NCI-H2081 (cell line): ENCODE results near the gene MARCHF10.
"Not testable (repeated sequence)": the region's sequence is repeated elsewhere in the genome, so short reads cannot be mapped to it uniquely, and the experiment has no call there.

ENCODE experiments used
- DNase-seq, 2 experiments: peaks; one replicate each; lab custom pipeline; 2025; lab: John Stamatoyannopoulos, UW

The MARCHF10 gene

GRCh38 chr17:62790564-62790986 is 17.5 kb downstream of the MARCHF10 start:
- peak in 1 of 2 experiments; percentile 19 for DNase-seq

- DNase-seq = no peak
Measured at GRCh38 chr17:62787366-62787765, 20.7 kb downstream of the MARCHF10 start.

DNA sequence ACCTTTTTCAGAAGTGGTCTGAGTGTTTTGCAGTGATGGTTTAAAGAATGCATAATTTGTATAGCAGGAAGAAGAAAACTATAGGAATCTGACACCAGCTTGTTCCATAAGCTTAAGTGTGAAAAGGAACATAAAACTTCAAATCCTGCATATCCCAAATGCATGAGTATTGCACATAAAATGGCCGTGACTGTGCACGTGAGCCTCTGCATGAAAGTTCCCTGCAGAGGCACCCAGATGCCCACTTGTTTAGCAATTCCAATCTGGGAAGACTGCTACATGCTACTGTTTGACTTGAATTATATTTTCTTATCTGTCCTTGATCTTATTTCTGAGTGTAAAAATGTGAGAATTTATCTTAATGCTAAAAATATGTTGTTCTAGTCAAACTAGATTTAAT is 21.5 kb downstream of the MARCHF10 start:
- no peak for DNase-seq

DNA sequence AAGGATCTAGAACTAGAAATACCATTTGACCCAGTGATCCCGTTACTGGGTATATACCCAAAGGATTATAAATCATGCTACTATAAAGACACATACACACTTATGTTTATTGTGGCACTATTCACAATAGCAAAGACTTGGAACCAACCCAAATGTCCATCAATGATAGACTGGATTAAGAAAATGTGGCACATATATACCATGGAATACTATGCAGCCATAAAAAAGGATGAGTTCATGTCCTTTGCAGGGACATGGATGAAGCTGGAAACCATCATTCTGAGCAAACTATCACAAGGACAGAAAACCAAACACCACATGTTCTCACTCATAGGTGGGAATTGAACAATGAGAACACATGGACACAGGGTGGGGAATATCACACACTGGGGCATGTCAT is 22.1 kb downstream of the MARCHF10 start:
- not testable (repeated sequence) for DNase-seq

DNA sequence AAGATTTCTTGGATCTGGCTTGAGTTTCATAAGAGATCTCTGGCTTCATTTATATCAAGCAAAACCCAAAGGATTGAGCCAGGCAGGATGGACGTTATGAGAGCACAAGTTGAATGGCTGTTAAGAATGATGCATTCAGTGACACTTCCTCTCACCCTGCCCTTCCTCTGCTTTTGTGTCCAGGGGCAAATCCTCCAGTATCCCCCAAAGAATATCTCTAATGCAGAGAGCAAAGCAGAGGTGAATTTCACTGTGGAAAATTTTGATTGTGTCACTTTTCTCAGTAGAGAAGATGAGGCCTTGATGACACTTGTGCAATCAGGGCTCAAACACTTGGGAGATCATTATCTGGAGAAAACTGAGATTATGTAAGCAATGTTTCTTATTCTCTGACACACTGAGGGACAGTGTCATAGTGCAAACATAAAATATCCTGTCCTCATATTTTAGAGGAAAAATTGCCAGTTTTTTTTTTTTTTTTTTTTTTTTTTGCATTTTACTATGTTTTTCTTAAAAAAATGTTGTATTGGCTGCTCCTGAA is 25.3 kb downstream of the MARCHF10 start:
- DNase-seq = no peak

GRCh38 chr17:62781831-62782251 is 26.3 kb downstream of the MARCHF10 start:
- no peak for DNase-seq

- no peak for DNase-seq
Measured at GRCh38 chr17:62781356-62781755, 26.8 kb downstream of the MARCHF10 start.

DNA sequence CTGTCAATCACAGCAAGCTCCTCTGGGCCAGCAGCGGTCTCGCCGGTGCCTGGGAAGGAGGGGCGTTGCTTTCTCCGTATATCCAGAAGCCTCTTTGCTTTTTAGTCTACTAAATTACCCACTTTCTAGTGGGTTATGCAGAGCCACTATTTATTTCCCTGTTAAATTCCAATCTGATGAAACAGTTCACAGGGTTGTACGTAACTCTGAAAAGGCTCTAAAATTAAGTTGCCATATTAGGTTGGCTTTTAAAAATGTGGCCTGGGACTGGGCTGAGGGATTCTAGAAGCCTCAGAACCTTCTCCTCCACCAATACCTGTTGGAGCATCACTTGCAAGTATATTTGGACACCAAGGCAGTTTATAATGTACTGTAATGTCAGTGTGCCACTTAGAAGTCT is 27.2 kb downstream of the MARCHF10 start:
- DNase-seq = no peak

DNA sequence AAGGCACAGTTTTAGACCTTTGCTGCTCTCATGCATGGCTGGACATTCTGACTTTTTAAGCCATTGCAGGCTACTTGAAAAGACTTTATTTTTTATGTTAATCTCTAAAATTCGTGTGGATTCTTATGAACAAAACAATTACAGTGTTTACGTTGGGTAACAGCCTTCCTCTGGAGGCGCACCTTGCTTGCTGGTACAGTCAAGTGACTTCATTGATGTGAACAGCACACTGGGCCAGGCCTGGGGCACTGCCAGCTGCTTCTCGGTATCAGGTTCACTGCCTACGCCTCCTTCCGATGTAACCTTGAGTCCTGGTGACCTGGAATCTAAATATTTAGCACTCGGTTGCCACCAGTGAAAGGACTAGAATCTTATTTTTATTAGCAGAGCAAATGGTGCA is 27.8 kb downstream of the MARCHF10 start:
- DNase-seq = peak in 1 of 2 experiments; percentile 4

DNA sequence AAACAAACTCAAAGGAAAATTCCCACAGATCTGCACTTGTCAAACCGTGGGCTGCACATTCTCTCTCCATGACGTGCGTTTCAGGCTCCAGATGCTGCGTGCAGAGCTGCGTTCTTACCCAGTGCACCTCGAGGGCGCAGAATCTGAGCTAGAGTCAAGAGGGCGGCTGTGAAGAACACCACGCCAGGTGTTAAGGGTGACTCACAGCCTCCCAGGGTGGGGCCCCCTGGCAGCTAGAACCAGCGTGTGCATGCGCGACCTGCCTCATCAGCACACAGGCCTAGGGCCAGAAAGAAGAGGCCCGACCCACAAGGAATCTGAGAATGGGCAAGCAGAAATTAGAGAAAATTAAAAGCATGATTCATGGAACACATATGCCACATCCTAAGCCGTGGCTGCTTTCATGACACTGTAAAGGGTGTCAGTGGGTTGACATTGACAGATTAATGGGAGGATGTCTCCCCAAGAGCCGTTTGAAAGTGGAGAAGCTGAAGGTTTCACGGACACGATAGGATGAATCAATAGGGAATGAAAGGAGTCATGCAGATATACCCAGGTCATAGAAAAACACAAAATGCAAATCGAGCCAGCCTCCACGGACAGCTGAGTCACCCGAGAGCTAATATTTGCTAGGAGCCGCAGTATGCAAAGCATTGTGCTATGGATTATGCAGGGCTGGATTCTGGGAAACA is 29.0 kb downstream of the MARCHF10 start:
- peak; percentile 29 to 64 for DNase-seq

GRCh38 chr17:62775876-62776275 is 32.2 kb downstream of the MARCHF10 start:
- no peak for DNase-seq

- DNase-seq = no peak
Measured at GRCh38 chr17:62774338-62774737, 33.8 kb downstream of the MARCHF10 start.

DNA sequence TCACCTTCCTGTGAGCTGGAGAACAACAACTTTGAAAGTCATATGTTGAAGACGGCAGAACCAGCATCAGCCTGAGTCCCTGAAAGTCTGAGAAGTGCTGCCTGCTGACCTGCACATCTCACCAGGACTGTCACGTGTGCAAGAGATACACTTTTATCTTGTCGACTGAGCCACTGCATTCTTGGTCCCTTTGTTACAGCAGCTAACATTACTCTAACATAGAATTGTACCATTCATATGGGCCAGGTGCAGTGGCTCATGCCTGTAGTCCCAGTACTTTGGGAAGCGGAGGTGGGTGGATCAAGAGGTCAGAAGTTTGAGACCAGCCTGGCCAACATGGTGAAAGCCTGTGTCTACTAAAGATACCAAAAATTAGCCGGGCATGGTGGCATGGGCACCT is 40.1 kb downstream of the MARCHF10 start:
- no peak for DNase-seq

DNA sequence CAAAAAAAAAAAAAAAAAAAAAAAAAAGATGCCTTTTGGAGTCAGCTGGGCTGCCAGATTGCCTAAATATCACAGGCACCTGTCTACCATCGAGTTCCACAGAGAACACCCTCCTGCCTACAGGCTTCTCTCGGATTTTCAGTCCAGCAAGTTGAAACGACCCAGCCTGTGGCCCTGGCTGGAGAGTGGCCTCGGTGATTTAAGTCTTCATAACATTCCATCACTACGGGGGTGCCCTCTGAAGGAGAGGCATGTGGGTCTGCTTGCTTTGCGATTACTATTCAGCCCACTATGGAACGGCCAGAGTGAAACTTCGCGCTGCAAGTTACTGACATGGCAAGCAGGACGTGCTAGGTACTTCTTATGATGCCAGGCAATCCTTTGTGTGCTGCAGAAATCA is 42.8 kb downstream of the MARCHF10 start:
- DNase-seq = no peak

- no peak for DNase-seq
Measured at GRCh38 chr17:62763891-62764600, 44.1 kb downstream of the MARCHF10 start.

DNA sequence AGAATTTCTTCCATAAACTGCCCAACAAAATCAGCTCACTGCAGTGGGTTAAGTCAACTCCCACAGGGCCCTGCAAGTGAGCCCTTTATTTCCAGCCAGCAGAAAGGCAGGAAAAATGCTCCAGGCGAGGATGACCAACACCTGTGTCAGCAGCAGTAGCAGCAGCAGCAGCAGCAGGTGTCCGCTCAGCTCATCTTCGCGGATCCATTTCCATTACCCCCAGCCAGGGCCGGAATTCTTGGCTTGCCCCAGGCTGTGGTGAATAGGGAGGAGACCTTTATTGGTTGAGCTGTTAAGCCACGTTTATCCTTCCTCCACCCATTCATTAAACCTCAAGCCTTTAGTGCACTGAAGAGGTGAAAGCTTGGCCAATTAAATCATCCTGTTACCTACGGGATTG is 46.2 kb downstream of the MARCHF10 start:
- DNase-seq = peak; percentile 56 to 82

GRCh38 chr17:62760945-62761267 is 47.2 kb downstream of the MARCHF10 start:
- DNase-seq = no peak

DNA sequence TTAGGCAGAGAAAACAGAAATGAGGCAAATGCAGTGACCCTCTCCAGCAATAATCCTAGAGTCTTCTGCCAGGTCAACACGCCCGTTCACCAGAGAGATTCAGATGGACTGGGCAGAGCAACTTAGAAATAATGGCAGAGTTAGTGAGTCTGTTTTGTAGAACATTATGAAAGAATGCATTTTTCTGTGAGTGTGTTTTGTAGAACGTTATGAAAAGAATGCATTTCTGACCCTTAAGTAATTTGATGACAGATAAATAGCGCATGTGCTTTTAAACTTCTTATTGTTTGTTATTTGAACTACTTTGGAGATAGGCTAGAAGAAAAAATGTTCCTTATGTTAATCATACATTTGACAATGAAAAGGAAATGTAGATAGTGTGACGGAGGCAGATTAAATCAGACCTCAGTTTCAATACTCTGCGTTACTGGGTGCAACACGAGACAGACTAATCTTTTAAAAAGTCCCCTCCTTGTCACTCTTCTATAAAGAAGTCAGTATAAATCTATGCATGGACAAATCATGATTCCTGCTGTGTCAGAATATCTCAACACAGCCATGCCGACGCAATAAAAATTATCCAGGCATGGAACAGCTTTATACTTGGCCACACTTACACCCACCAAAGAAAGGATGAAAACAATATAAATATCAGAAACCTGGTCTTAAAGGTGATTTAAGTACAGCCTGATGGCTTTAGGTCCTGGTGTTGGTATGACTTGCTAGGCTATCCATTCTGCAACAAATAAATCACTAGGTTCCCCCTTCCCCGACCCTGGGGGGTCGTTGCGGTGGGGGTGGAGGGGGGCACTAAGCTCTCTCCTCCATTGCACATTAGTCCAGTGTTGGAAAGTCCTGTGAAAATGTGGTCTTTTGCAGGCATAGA is 47.8 kb downstream of the MARCHF10 start:
- no peak for DNase-seq

- no peak for DNase-seq
Measured at GRCh38 chr17:62757500-62757951, 50.6 kb downstream of the MARCHF10 start.

- no peak for DNase-seq
Measured at GRCh38 chr17:62756198-62756597, 51.9 kb downstream of the MARCHF10 start.

DNA sequence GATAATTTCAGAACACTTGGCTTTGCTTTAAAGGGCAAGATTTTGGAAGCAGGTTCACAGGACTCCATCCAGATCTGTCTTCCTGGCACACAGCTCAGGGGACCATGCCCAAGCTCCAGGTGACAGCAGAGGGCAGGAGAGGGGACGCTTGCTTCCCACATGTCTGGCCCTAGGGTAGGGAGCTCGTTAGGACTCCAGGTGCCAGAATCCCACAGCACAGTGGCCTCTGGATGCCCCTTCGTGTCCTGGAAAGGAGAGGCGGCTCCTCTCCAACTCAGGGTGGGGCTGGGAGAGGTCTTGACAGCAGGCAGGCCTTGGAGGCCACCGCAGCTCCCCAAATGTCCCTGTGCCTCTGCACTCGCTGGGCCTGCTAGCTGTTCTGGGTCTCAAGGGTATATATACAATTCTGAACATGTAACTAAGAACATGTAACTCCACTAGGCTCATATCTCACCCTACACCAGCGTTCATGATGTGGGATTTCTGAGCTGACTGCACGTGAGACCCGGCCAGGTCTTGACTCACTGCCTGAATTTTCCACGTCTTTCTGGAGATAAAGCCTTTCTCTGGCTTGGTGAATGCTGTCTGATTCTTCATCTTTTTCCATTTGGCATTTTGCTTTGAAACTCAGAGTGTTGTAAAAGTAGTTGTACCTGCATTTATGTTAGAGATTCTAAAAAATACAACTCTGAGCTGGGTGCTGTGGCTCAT is 52.8 kb downstream of the MARCHF10 start:
- DNase-seq = no peak

- no peak for DNase-seq
Measured at GRCh38 chr17:62754631-62755030, 53.5 kb downstream of the MARCHF10 start.
